HUES64 (cell line): ENCODE data around the gene ELANE.
"Not testable (repeated sequence)": the region's sequence is repeated elsewhere in the genome, so short reads cannot be mapped to it uniquely, and the experiment has no call there.

Experiments used
- H3K27ac ChIP-seq: 2 replicates; pipeline ENCODE4 v1.7.0; 2013; ENCODE audit warnings: low read depth, low read length, inconsistent platforms
- H3K27me3 ChIP-seq: 2 replicates; pipeline ENCODE4 v1.6.1; 2013; ENCODE audit warnings: mild to moderate bottlenecking, low read length; ENCODE audit not compliant: insufficient read depth
- H3K36me3 ChIP-seq: 2 replicates; pipeline ENCODE4 v1.6.1; 2013; ENCODE audit warnings: mild to moderate bottlenecking, low read length; ENCODE audit not compliant: insufficient read depth
- H3K4me1 ChIP-seq: 2 replicates; pipeline ENCODE4 v1.6.1; 2013; ENCODE audit warnings: mild to moderate bottlenecking, low read length, moderate library complexity; ENCODE audit not compliant: insufficient read depth
- H3K4me3 ChIP-seq: 2 replicates; pipeline ENCODE4 v1.5.1; 2013; ENCODE audit warnings: mild to moderate bottlenecking, low read length, moderate library complexity
- H3K9ac ChIP-seq: 2 replicates; pipeline ENCODE4 v1.6.1; 2013; ENCODE audit warnings: mild to moderate bottlenecking, low read depth, low read length
- H3K9me3 ChIP-seq: 2 replicates; pipeline ENCODE4 v1.6.1; 2013; ENCODE audit warnings: low read depth, low read length; ENCODE audit not compliant: insufficient read depth
- WGBS: fragments of 150-250, 120-280 bp; methylation state at CpG from one replicate; pipeline ENCODE4 v1.1.7; 2013; ENCODE audit warnings: missing lambda C conversion rate; 5-methylcytosine and 5-hydroxymethylcytosine counted together

Gene ELANE

GRCh38 chr19:887072-887471 is 35.0 kb downstream of the ELANE start:
- no peak overlapping the region for H3K9ac ChIP-seq
- peaks cover 47% of the 10 kb centered on the region for H3K36me3 ChIP-seq
- H3K27ac ChIP-seq: no peak overlapping the region
- H3K27me3 ChIP-seq: no peaks in the 10 kb centered on the region
- WGBS: 92% methylated on average over 16 of the region's 16 CpGs
- H3K4me3 ChIP-seq: no peak overlapping the region
- no peaks in the 10 kb centered on the region for H3K9me3 ChIP-seq
- no peaks in the 10 kb centered on the region for H3K4me1 ChIP-seq

DNA sequence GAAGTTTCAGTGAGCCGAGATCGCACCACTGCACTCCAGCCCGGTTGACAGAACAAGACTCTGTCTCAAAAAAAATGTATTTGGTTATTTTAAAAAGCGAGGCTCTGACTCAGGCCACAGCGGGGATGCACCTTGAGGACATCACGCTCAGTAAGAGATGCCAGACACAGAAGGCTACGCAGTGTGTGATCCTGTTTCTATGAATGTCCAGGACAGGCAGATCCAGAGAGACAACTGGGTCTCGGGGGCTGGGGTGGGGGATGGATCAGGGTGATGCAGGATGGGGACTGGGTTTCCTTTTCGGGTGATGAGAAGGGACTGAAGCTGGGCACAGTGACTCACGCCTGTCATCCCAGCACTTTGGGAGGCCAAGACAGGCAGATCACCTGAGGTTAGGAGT is 35.5 kb downstream of the ELANE start:
- Histone ChIP-seq H3K27me3 (no peaks in the 10 kb centered on the region), H3K36me3 (peaks cover 43% of the 10 kb centered on the region), H3K27ac (no peak overlapping the region), H3K9ac (no peak overlapping the region), H3K9me3 (no peaks in the 10 kb centered on the region), H3K4me3 (no peak overlapping the region), H3K4me1 (no peaks in the 10 kb centered on the region)
- 94% methylated on average over 10 of the region's 10 CpGs for WGBS

DNA sequence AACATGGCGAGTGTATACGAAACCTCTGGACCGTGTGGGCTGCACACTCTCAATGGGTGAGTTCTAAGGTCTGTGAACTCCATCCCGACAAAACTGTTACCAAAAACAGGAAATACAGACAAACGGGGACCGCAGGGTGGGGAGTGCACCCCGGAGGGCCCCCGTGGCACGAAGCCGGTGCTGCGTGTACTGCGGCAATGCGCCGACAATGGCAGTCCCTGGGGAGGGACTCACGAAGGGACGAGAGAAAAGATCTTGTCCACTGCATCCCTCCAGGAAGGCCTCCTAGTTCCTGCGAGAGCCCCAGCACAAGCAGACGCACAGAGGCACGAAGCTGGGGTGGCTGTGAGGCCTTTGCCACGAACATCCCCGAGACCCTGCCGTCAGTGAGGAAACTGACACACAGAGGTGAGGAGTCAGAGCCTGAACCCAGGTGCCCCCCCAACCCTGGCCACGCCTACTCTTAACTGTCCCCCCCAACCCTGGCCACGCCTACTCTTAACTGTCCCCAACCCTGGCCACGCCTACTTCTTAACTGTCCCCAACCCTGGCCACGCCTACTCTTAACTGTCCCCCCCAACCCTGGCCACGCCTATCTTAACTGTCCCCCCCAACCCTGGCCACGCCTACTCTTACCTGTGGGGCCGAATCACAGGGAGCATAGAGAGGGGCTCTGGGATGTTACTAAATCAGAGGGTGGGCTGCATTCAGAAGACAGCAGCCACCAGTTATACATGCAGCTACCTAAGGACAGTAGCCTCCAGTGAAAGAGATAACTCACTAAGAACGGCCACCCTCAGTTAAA is 36.7 kb downstream of the ELANE start:
- H3K9me3 ChIP-seq: no peaks in the 10 kb centered on the region
- no peaks in the 10 kb centered on the region for H3K27me3 ChIP-seq
- H3K27ac ChIP-seq: no peak overlapping the region
- no peak overlapping the region for H3K4me3 ChIP-seq
- H3K4me1 ChIP-seq: no peaks in the 10 kb centered on the region
- WGBS: 94% methylated on average over 30 of the region's 30 CpGs
- peaks cover 37% of the 10 kb centered on the region for H3K36me3 ChIP-seq
- H3K9ac ChIP-seq: no peak overlapping the region

DNA sequence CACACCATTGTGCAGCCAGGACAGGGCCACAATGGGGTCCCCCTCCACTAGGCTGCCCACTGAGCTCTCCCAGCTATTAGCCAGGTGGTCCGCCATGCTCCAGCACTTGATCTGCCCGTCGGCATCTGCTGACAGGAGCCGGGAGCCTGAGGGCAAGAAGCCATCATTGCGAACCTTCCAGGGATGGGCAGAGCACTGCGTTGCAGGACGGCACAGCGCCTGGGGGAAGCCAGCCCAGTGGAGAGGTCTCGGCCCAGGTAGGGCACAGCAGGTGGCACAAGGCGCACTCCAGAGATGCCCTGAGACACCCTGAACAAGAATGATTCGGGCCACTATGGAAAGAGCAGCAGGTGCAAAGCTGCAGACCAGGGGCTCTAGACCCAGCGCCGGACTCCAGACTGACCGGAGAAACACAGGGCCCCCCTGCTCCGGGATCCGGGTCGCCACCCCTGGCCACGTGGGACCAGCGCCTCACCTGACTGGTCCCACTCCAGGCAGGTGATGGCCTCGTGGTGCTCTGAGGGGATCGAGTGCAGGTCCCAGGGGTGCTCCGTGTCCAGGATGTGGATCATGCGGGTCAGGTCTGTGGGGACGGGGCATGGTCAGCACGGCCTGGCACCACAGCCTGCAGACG is 37.7 kb downstream of the ELANE start:
- H3K27ac ChIP-seq: no peak overlapping the region
- no peaks in the 10 kb centered on the region for H3K27me3 ChIP-seq
- H3K4me3 ChIP-seq: no peak overlapping the region
- H3K9me3 ChIP-seq: no peaks in the 10 kb centered on the region
- H3K4me1 ChIP-seq: no peaks in the 10 kb centered on the region
- 95% methylated on average over 26 of the region's 26 CpGs for WGBS
- H3K36me3 ChIP-seq: peaks cover 36% of the 10 kb centered on the region
- H3K9ac ChIP-seq: no peak overlapping the region

DNA sequence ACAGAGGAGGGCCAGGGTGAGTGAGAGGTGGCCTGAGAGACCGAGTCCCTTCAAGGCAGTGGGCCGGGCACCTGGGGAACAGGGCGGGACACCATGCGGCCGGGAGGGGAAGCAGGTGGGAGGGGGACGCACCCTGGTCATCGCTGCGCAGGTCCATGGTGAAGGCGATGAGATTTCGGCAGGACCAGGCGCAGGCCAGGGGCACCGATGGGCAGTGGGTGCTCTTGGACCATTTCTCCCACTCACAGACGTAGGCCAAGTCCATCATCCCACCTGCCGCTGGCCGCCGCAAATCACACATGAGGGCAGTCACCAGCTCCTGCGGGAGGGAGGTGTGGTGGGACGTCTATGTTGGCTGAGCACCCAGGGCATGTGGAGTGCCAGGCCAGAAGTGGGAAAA is 38.7 kb downstream of the ELANE start:
- no peak overlapping the region for H3K4me3 ChIP-seq
- H3K9me3 ChIP-seq: no peaks in the 10 kb centered on the region
- no peak overlapping the region for H3K27ac ChIP-seq
- no peaks in the 10 kb centered on the region for H3K27me3 ChIP-seq
- no peaks in the 10 kb centered on the region for H3K4me1 ChIP-seq
- WGBS: 96% methylated on average over 18 of the region's 18 CpGs
- peaks cover 32% of the 10 kb centered on the region for H3K36me3 ChIP-seq
- H3K9ac ChIP-seq: no peak overlapping the region

DNA sequence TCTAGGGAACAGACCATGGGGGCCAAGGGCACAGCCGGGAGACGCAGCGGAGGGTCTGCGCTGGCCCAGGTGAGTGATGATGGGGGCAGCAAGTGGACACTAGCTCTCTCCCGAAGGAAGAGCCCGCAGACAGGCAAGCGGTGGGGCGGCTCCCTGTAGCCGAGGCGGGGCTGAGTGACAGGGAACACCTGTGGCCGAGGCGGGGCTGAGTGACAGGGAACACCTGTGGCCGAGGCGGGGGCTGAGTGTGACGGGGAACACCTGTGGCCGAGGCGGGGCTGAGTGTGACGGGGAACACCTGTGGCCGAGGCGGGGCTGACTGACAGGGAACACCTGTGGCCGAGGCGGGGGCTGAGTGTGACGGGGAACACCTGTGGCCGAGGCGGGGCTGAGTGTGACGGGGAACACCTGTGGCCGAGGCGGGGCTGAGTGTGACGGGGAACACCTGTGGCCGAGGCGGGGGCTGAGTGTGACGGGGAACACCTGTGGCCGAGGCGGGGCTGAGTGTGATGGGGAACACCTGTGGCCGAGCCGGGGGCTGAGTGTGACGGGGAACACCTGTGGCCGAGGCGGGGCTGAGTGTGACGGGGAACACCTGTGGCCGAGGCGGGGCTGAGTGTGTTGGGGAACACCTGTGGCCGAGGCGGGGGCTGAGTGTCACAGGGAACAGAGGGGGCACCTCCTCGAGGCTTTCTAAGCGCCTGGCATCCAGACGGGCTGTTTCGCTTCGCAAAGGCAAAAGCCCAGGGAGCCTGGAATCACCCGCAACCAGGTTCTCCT is 39.5 kb downstream of the ELANE start:
- H3K9me3 ChIP-seq, H3K27ac ChIP-seq, H3K4me1 ChIP-seq, H3K27me3 ChIP-seq, H3K9ac ChIP-seq: not testable (repeated sequence)
- WGBS: 93% methylated on average over 50 of the region's 50 CpGs
- peak overlapping the region; percentile 89 for H3K4me3 ChIP-seq
- H3K36me3 ChIP-seq: peaks cover 29% of the 10 kb centered on the region

GRCh38 chr19:892243-892893 is 40.3 kb downstream of the ELANE start:
- H3K4me1 ChIP-seq: no peaks in the 10 kb centered on the region
- H3K9me3 ChIP-seq: no peaks in the 10 kb centered on the region
- 6% methylated on average over 27 of the region's 27 CpGs for WGBS
- H3K9ac ChIP-seq: peak overlapping the region; percentile 57
- H3K27me3 ChIP-seq: no peaks in the 10 kb centered on the region
- peaks cover 32% of the 10 kb centered on the region for H3K36me3 ChIP-seq
- H3K4me3 ChIP-seq: peak overlapping the region; percentile 89
- H3K27ac ChIP-seq: peak overlapping the region; percentile 91; the same call in 1 of the 2 replicates

GRCh38 chr19:892894-893689 is 41.0 kb downstream of the ELANE start, which contains the start of the genes MED16 and RNU6-9:
Gene MED16 (minus strand): TSS chr19:893187. CDS start chr19:891131, 2,056 bp downstream.
Gene RNU6-9 (plus strand): TSS chr19:893484.
- no peaks in the 10 kb centered on the region for H3K9me3 ChIP-seq
- H3K36me3 ChIP-seq: peaks cover 33% of the 10 kb centered on the region
- H3K9ac ChIP-seq: peak within 1 kb of the TSS; percentile 87
- peak within 1 kb of the TSS; percentile 89 for H3K4me3 ChIP-seq
- peak within 1 kb of the TSS; percentile 91 for H3K27ac ChIP-seq
- H3K4me1 ChIP-seq: no peaks in the 10 kb centered on the region
- no peaks in the 10 kb centered on the region for H3K27me3 ChIP-seq
- 2% methylated on average over 68 of the region's 69 CpGs for WGBS

GRCh38 chr19:896434-896833 is 44.3 kb downstream of the ELANE start:
- Histone ChIP-seq H3K4me1 (no peaks in the 10 kb centered on the region), H3K27me3 (no peaks in the 10 kb centered on the region), H3K4me3 (no peak overlapping the region), H3K36me3 (peaks cover 28% of the 10 kb centered on the region), H3K9me3 (no peaks in the 10 kb centered on the region), H3K27ac (no peak overlapping the region), H3K9ac (no peak overlapping the region)
- WGBS: 91% methylated on average over 10 of the region's 10 CpGs

- H3K36me3 ChIP-seq: peaks cover 28% of the 10 kb centered on the region
- H3K9ac ChIP-seq: no peak overlapping the region
- H3K27ac ChIP-seq: no peak overlapping the region; the same call in 1 of the 2 replicates
- H3K27me3 ChIP-seq: no peaks in the 10 kb centered on the region
- H3K9me3 ChIP-seq: no peaks in the 10 kb centered on the region
- 86% methylated on average over 11 of the region's 11 CpGs for WGBS
- H3K4me1 ChIP-seq: no peaks in the 10 kb centered on the region
- no peak overlapping the region for H3K4me3 ChIP-seq
These were observed 44.9 kb downstream of the ELANE start for GRCh38 chr19:896999-897398.
